Stomach (tissue), 9 donors: ENCODE data around the gene LARGE1. TPM values are rescaled to one million over a fixed set of nuclear protein-coding genes. Genes with fewer than 3 reads are reported as not detected.

ENCODE experiments used
- DNase-seq, 2 donors: peaks; one replicate each; pipeline versions ENCODE4 v3.0.0 to v3.0.0-alpha.2; 2013 to 2019
- H3K27ac ChIP-seq, 5 donors: fragments of 200-600 bp in 4 of 5; sonication (generic) in 4 of 5; one replicate each; pipeline ENCODE4 v1.5.1; 2013 to 2019; ENCODE audit warnings: mild to moderate bottlenecking in 1 of 5, moderate library complexity in 1 of 5
- H3K27me3 ChIP-seq, 3 donors: fragments of 200-600 bp; sonication (generic); one replicate each; pipeline ENCODE4 v1.5.1; 2017 to 2019; ENCODE audit warnings: mixed run types in 1 of 3
- H3K36me3 ChIP-seq, 4 donors: fragments of 200-600 bp; sonication (generic); 1 replicate in 3 of 4; 2 replicates in 1 of 4; pipeline ENCODE4 v1.5.1; 2016 to 2019
- H3K4me1 ChIP-seq, 4 donors: fragments of 200-600 bp; sonication (generic); one replicate each; pipeline ENCODE4 v1.5.1; 2016 to 2019
- H3K4me3 ChIP-seq, 4 donors: fragments of 200-600 bp; sonication (generic) in 3 of 4; one replicate each; pipeline ENCODE4 v1.5.1; 2016 to 2019; ENCODE audit warnings: mild to moderate bottlenecking in 1 of 4
- H3K9me3 ChIP-seq, 4 donors: fragments of 200-600 bp; sonication (generic); one replicate each; pipeline ENCODE4 v1.5.1; 2016 to 2019
- EP300 ChIP-seq: sonication (generic); formaldehyde crosslinking; IDR thresholded peaks from one replicate; pipeline ENCODE4 v1.6.1; 2017; ENCODE audit warnings: antibody characterized with exemption
- POLR2A ChIP-seq, 4 donors: fragments of 450-650 bp; IDR thresholded peaks; one replicate each; pipeline ENCODE4 v1.6.1; 2016; ENCODE audit warnings: antibody characterized with exemption in 4 of 4, control low read depth in 2 of 4, mild to moderate bottlenecking in 1 of 4, moderate library complexity in 1 of 4
- POLR2AphosphoS5 ChIP-seq, 3 donors: sonication (generic); formaldehyde crosslinking; IDR thresholded peaks; one replicate each; pipeline ENCODE4 v1.6.1; 2016; ENCODE audit warnings: antibody characterized with exemption in 3 of 3
- WGBS, 5 donors: extraction: QIAGEN DNeasy Blood & Tissue Kit in 3 of 5; methylation state at CpG; one replicate each; pipeline versions ENCODE4 v1.1.5 to v1.1.7; 2013 to 2018; 5-methylcytosine and 5-hydroxymethylcytosine counted together
- intact Hi-C: fragments of 100-400 bp; cut with DNase I; formaldehyde crosslinking; loops from one replicate; pipeline ENCODE4 v1.15.1; 2023; ENCODE audit warnings: low total_unique reads
- polyA plus RNA-seq, 3 donors: library from polyadenylated mRNA; stranded (reverse); fragments of 200-250 nt; gene quantifications; one replicate each; pipeline ENCODE4 v1.2.3, GENCODE V29; 2013
- total RNA-seq, 5 donors: library from RNA; depleted of rRNA; stranded (reverse); fragments of >200 nt; gene quantifications; one replicate each; pipeline versions ENCODE4 v1.1.0 to v1.2.3, GENCODE V29; 2014 to 2016
- TF ChIP-seq, protein P1 (sequence below), 7 experiments: fragments of 450-650 bp in 4 of 7; fragments of 200-600 bp in 3 of 7; sonication (generic) in 3 of 7; IDR thresholded peaks; one replicate each; pipeline ENCODE4 v1.5.1; 2016 to 2019; ENCODE audit warnings: antibody characterized with exemption in 7 of 7, control low read depth in 2 of 7, mild to moderate bottlenecking in 1 of 7
- donor health status: healthy with polysubstance abuse.
- donor health status: Bipolar disorder and iron deficiency.
- donor health status: healthy.

LARGE1 gene
- total and polyA plus RNA-seq, 8 donors: 3.5 to 110 (median 51.6) TPM

DNA sequence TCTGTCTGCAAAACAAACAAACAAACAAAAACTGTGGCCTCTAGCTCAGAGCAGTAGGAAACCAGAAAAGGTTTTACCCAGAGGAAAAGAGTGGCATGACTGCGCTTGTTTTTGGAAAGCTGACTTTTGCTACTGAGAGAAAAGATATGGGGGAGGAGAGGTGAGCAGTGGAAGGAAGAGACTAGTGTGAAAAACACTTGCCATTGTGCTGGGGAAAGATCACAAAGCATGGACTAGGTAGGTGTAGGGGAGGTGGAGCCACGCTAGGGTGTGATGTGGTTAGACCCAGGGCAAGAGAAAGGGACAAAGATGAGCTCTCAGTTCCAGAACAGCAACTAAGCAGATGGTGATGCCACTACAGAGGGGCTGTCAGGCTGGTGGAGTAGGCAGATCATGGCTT, 319.2 kb downstream of the LARGE1 start:
- Histone ChIP-seq H3K9me3 (no peaks in the 10 kb centered on the region), H3K36me3 (peaks cover 0 to 48% (median 28%) of the 10 kb centered on the region in 4 donors), H3K27me3 (no peaks in the 10 kb centered on the region), H3K27ac (no peak overlapping the region), H3K4me3 (no peak overlapping the region), H3K4me1 (peaks cover 0 to 10% (median 2%) of the 10 kb centered on the region in 4 donors)
- TF ChIP-seq EP300: no peak
- no peak for TF ChIP-seq POLR2A (IDR thresholded peaks at IDR 0.05)
- TF ChIP-seq POLR2AphosphoS5 (IDR thresholded peaks at IDR 0.05): no peak
- TF ChIP-seq, protein P1, sequence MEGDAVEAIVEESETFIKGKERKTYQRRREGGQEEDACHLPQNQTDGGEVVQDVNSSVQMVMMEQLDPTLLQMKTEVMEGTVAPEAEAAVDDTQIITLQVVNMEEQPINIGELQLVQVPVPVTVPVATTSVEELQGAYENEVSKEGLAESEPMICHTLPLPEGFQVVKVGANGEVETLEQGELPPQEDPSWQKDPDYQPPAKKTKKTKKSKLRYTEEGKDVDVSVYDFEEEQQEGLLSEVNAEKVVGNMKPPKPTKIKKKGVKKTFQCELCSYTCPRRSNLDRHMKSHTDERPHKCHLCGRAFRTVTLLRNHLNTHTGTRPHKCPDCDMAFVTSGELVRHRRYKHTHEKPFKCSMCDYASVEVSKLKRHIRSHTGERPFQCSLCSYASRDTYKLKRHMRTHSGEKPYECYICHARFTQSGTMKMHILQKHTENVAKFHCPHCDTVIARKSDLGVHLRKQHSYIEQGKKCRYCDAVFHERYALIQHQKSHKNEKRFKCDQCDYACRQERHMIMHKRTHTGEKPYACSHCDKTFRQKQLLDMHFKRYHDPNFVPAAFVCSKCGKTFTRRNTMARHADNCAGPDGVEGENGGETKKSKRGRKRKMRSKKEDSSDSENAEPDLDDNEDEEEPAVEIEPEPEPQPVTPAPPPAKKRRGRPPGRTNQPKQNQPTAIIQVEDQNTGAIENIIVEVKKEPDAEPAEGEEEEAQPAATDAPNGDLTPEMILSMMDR (IDR thresholded peaks at IDR 0.05): no peak
- intact Hi-C loops: no loop called here
- WGBS, 5 donors: 88 to 98% (median 95%) methylated on average over 2 of the region's 2 CpGs
- no peak for DNase-seq

DNA sequence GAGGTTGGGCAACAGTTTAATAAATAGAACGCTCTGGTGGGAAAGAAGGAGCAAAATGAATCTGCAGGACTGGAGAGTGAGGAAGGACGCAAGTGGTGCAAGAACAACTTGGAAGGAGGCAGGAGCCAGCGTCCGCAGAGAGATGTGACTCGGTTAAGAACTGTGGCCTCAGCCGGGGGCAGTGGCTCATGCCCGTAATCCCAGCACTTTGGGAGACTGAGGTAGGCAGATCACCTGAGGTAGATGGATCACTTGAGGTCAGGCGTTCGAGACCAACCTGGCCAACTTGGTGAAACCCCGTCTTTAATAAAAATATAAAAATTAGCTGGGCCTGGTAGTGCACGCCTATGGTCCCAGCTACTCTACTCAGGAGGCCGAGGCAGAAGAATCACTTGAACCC, 319.7 kb downstream of the LARGE1 start:
- Histone ChIP-seq H3K4me1 (peaks cover 0 to 6% (median 0%) of the 10 kb centered on the region in 4 donors), H3K36me3 (peaks cover 0 to 48% (median 28%) of the 10 kb centered on the region in 4 donors), H3K27me3 (no peaks in the 10 kb centered on the region), H3K9me3 (no peaks in the 10 kb centered on the region), H3K4me3 (no peak overlapping the region), H3K27ac (no peak overlapping the region)
- WGBS, 5 donors: 94 to 98% (median 96%) methylated on average over 12 of the region's 12 CpGs
- DNase-seq: no peak
- TF ChIP-seq, protein P1 (IDR thresholded peaks at IDR 0.05): no peak
- TF ChIP-seq POLR2A (IDR thresholded peaks at IDR 0.05) (no peak), POLR2AphosphoS5 (IDR thresholded peaks at IDR 0.05) (no peak), EP300 (no peak)
- intact Hi-C loops: no loop called here

DNA sequence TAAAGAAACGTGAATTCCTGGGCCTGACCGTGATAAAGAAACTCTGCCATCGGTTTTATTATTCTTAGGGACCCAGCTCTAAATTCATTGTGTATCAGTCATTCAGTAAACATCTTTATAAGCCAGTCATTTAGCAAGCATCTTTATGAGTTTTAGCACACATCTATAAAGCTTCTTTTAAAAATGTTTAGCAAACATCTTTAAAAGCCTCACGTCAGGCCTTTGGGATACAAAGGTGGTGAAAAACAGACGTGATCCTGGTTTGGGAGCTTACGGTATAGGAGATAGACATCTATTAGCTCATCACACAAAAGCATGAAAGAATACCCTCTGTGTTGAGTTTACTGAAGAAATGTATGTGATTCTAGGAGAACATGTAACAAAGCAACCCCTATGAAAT, 320.2 kb downstream of the LARGE1 start:
- Histone ChIP-seq H3K4me1 (peaks cover 0 to under 1% (median 0%) of the 10 kb centered on the region in 4 donors), H3K36me3 (peaks cover 0 to 48% (median 28%) of the 10 kb centered on the region in 4 donors), H3K27ac (no peak overlapping the region), H3K4me3 (no peak overlapping the region), H3K27me3 (no peaks in the 10 kb centered on the region), H3K9me3 (no peaks in the 10 kb centered on the region)
- no peak for DNase-seq
- 80 to 91% (median 83%) methylated on average over 6 of the region's 6 CpGs for WGBS, 5 donors
- intact Hi-C loops: no loop called here
- TF ChIP-seq, protein P1 (IDR thresholded peaks at IDR 0.05): no peak
- TF ChIP-seq POLR2A (IDR thresholded peaks at IDR 0.05) (no peak), EP300 (no peak), POLR2AphosphoS5 (IDR thresholded peaks at IDR 0.05) (no peak)

DNA sequence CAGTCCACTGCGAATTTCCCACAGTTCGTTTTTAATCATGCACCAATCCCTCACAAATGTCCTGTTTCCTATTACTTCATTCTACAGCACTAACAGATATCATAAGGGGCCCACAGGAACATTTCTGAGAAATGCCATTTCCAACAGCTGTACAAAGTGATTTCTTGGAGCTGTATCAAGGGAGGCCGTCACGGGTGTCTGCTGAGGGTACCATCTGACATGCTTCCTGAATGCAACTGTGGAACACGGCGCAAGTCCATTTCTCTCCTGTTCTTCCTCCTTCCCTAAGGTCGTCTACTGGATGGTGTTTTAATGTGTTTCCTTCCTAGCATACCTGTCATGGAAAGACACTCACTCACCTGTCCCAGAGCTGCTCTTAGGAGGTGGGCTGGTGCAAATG, 320.7 kb downstream of the LARGE1 start:
- intact Hi-C loops: no loop called here
- WGBS, 5 donors: 84 to 90% (median 88%) methylated on average over 7 of the region's 7 CpGs
- Histone ChIP-seq H3K4me3 (no peak overlapping the region), H3K36me3 (peaks cover 0 to 48% (median 28%) of the 10 kb centered on the region in 4 donors), H3K4me1 (no peaks in the 10 kb centered on the region), H3K27ac (no peak overlapping the region), H3K9me3 (no peaks in the 10 kb centered on the region), H3K27me3 (no peaks in the 10 kb centered on the region)
- DNase-seq: no peak
- no peak for TF ChIP-seq POLR2AphosphoS5 (IDR thresholded peaks at IDR 0.05)
- TF ChIP-seq EP300: no peak
- no peak for TF ChIP-seq POLR2A (IDR thresholded peaks at IDR 0.05)
- TF ChIP-seq, protein P1 (IDR thresholded peaks at IDR 0.05): no peak
